CD4-positive, alpha-beta T cell (primary cell): ENCODE data around the gene SMYD4. TPM values are rescaled to one million over a fixed set of nuclear protein-coding genes. Genes with fewer than 3 reads are reported as not detected.

Experiments used
- ATAC-seq: fragments of 200-7000 bp; cut with Tn5 transposase; one replicate; pipeline ENCODE4 v1.10.0; 2022; ENCODE audit warnings: mild to moderate bottlenecking; ENCODE audit not compliant: poor library complexity
- CTCF ChIA-PET: fragments of 350-600 bp; sonication (Branson Sonifier 250); formaldehyde crosslinking; loops from one replicate; lab custom pipeline; 2021; ENCODE audit warnings: antibody characterized with exemption, inconsistent platforms; lab: Charles Lee
- POLR2A ChIA-PET: fragments of 350-600 bp; sonication (Branson Sonifier 250); formaldehyde crosslinking; loops from one replicate; lab custom pipeline; 2021; ENCODE audit warnings: antibody characterized with exemption, inconsistent platforms; lab: Charles Lee
- DNase-seq, 14 experiments: peaks; one replicate each; pipeline ENCODE4 v3.0.0-alpha.2; 2013 to 2020; ENCODE audit warnings: mixed read lengths in 2 of 14
- H3K27ac ChIP-seq, 2 donors: one replicate each; pipeline versions ENCODE4 v1.5.1 to v1.7.0; 2013; ENCODE audit warnings: low read length in 2 of 2, low read depth in 1 of 2, mild to moderate bottlenecking in 1 of 2
- H3K27me3 ChIP-seq, 2 experiments: 1 replicate in 1 of 2; 2 replicates in 1 of 2; pipeline versions ENCODE4 v1.6.1 to v1.7.0; 2013; ENCODE audit warnings: low read length in 2 of 2, control low read depth in 1 of 2, mild to moderate bottlenecking in 1 of 2, moderate library complexity in 1 of 2; ENCODE audit not compliant: insufficient read depth in 2 of 2, control insufficient read depth in 1 of 2
- H3K36me3 ChIP-seq: one replicate; pipeline ENCODE4 v1.6.1; 2013; ENCODE audit warnings: low read length, control low read depth; ENCODE audit not compliant: insufficient read depth
- H3K4me1 ChIP-seq: one replicate; pipeline ENCODE4 v1.6.1; 2013; ENCODE audit warnings: low read length, control low read depth; ENCODE audit not compliant: insufficient read depth
- H3K4me3 ChIP-seq: one replicate; pipeline ENCODE4 v1.5.1; 2013; ENCODE audit warnings: mild to moderate bottlenecking, low read length, moderate library complexity
- H3K9me3 ChIP-seq, 2 experiments: 1 replicate in 1 of 2; 2 replicates in 1 of 2; pipeline versions ENCODE4 v1.6.1 to v1.7.0; 2013; ENCODE audit warnings: low read length in 2 of 2, mild to moderate bottlenecking in 2 of 2, control low read depth in 1 of 2, moderate library complexity in 1 of 2; ENCODE audit not compliant: control insufficient read depth in 1 of 2, insufficient read depth in 1 of 2
- H3K27ac Mint-ChIP-seq: one replicate; pipeline ENCODE4 v1.8.0; 2020; ENCODE audit warnings: mixed read lengths
- H3K27me3 Mint-ChIP-seq: one replicate; pipeline ENCODE4 v1.8.0; 2021; ENCODE audit warnings: mixed read lengths
- H3K36me3 Mint-ChIP-seq: one replicate; pipeline ENCODE4 v1.8.0; 2021; ENCODE audit warnings: low read depth, mixed read lengths
- H3K4me1 Mint-ChIP-seq: one replicate; pipeline ENCODE4 v1.8.0; 2021; ENCODE audit warnings: low read depth, mixed read lengths
- H3K4me3 Mint-ChIP-seq: one replicate; pipeline ENCODE4 v1.8.0; 2020; ENCODE audit warnings: mild to moderate bottlenecking, mixed read lengths
- H3K9me3 Mint-ChIP-seq: one replicate; pipeline ENCODE4 v1.8.0; 2020; ENCODE audit warnings: mixed read lengths
- intact Hi-C, 2 experiments: fragments of 100-400 bp; cut with DNase I in 1 of 2; cut with micrococcal nuclease in 1 of 2; formaldehyde crosslinking; loops; one replicate each; pipeline versions ENCODE4 v1.15.1 to v1.9.0; 2023 to 2025; cut with DNase I, micrococcal nuclease
- total RNA-seq, 174 experiments: library from RNA in 2 of 174; stranded (reverse) in 2 of 174; gene quantifications; one replicate each; pipeline ENCODE4 v1.2.3 and lab custom pipeline; 2021 to 2026
- TF ChIP-seq, protein P1 (sequence below): fragments of 200-600 bp; IDR thresholded peaks from one replicate; pipeline ENCODE4 v1.8.0; 2022; ENCODE audit warnings: antibody characterized with exemption, mild to moderate bottlenecking

SMYD4 gene
- total RNA-seq, 2 experiments from 2014 or later, result 9.3 to 10.6 TPM

DNA sequence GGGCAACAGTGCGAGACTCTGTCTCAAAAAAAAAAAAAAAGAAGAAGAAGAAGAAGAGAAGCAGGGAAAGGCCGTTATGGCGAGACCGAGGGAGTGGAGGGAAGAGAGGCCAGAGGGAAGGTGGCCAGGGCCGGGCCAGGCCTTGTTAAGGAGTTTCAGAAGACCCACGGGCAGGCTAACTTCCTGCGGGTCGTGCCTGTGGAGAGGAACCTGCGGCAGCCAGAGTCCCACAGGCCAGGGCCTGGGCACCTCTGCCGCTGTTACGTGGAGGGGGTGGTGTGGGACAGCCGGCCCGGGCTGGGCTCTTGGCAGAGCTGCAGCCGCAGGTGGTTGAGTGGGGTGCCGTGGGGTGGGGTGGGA lies 99.8 kb downstream of the SMYD4 start:
- no peaks in the 10 kb centered on the region for H3K9me3 Mint-ChIP-seq
- ATAC-seq (no peak), DNase-seq (no peak)
- H3K27me3 Mint-ChIP-seq, result no peaks in the 10 kb centered on the region
- no peaks in the 10 kb centered on the region for H3K9me3 ChIP-seq
- no peaks in the 10 kb centered on the region for H3K27me3 ChIP-seq
- peaks cover 51% of the 10 kb centered on the region for H3K4me1 ChIP-seq
- peak overlapping the region; percentile 62 for H3K27ac Mint-ChIP-seq
- ChIA-PET POLR2A (no interaction called here), CTCF (no interaction called here)
- peaks cover 19% of the 10 kb centered on the region for H3K4me1 Mint-ChIP-seq
- TF ChIP-seq, protein P1, sequence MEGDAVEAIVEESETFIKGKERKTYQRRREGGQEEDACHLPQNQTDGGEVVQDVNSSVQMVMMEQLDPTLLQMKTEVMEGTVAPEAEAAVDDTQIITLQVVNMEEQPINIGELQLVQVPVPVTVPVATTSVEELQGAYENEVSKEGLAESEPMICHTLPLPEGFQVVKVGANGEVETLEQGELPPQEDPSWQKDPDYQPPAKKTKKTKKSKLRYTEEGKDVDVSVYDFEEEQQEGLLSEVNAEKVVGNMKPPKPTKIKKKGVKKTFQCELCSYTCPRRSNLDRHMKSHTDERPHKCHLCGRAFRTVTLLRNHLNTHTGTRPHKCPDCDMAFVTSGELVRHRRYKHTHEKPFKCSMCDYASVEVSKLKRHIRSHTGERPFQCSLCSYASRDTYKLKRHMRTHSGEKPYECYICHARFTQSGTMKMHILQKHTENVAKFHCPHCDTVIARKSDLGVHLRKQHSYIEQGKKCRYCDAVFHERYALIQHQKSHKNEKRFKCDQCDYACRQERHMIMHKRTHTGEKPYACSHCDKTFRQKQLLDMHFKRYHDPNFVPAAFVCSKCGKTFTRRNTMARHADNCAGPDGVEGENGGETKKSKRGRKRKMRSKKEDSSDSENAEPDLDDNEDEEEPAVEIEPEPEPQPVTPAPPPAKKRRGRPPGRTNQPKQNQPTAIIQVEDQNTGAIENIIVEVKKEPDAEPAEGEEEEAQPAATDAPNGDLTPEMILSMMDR, result no peak
- intact Hi-C loops, result loop anchor here in 1 of 2 experiments (10.0 kb wide), 1 partner anchor 555 kb away; no protein-coding TSS in a partner anchor
- peaks cover 38% of the 10 kb centered on the region for H3K36me3 Mint-ChIP-seq
- no peak overlapping the region for H3K4me3 ChIP-seq
- H3K4me3 Mint-ChIP-seq, result no peak overlapping the region
- peaks cover 66% of the 10 kb centered on the region for H3K36me3 ChIP-seq
- H3K27ac ChIP-seq, result no peak overlapping the region

Other genes starting within 250 kb of the SMYD4 start
- gene SLC43A2, start 201.1 kb downstream of the SMYD4 start, total RNA-seq, result 10 to 100 TPM in 1 of 2 experiments, 1 to 10 TPM in 1; 9.0 to 10.2 TPM
- under 1 TPM; 0.41 to 0.45 TPM for gene SCARF1, start 184.2 kb downstream of the SMYD4 start, total RNA-seq
- gene RILP, start 180.0 kb downstream of the SMYD4 start, total RNA-seq, result 1 to 10 TPM; 1.3 to 1.5 TPM
- 100 to 1,000 TPM; 550 to 572 TPM for gene PRPF8, start 145.0 kb downstream of the SMYD4 start, total RNA-seq
- gene TLCD2, start 119.5 kb downstream of the SMYD4 start, total RNA-seq, result under 1 TPM; 0.19 to 0.34 TPM
- 10 to 100 TPM; 24.8 to 25.0 TPM for gene WDR81, start 105.2 kb downstream of the SMYD4 start, total RNA-seq
- gene SERPINF2, start 87.0 kb downstream of the SMYD4 start, total RNA-seq, result under 1 TPM; 0.49 to 0.59 TPM
- 1 to 10 TPM; 3.0 to 4.8 TPM for gene SERPINF1, start 67.8 kb downstream of the SMYD4 start, total RNA-seq
- gene RPA1, start 103 bp upstream of the SMYD4 start, total RNA-seq, result 10 to 100 TPM; 38.6 to 38.7 TPM
- gene RTN4RL1, start 195.4 kb upstream of the SMYD4 start, total RNA-seq, result under 1 TPM; 0.06 to 0.11 TPM
- 100 to 1,000 TPM in 1 of 2 experiments, 10 to 100 TPM in 1; 96.4 to 101 TPM for gene DPH1, start 200.3 kb upstream of the SMYD4 start, total RNA-seq
- 10 to 100 TPM; 34.4 to 35.1 TPM for gene OVCA2, start 212.1 kb upstream of the SMYD4 start, total RNA-seq
- 1 to 10 TPM; 2.4 to 3.0 TPM for gene HIC1, start 225.2 kb upstream of the SMYD4 start, total RNA-seq